CD8-positive, alpha-beta memory T cell (primary cell): ENCODE data around the gene ZNF33A. TPM values are rescaled to one million over a fixed set of nuclear protein-coding genes. Genes with fewer than 3 reads are reported as not detected.
"Not testable (repeated sequence)": the region's sequence is repeated elsewhere in the genome, so short reads cannot be mapped to it uniquely, and the experiment has no call there.

Source experiments
- CTCF ChIA-PET: fragments of 350-600 bp; sonication (Branson Sonifier 250); formaldehyde crosslinking; loops from one replicate; lab custom pipeline; 2021; ENCODE audit warnings: antibody characterized with exemption; lab: Charles Lee
- POLR2A ChIA-PET: fragments of 350-600 bp; sonication (Branson Sonifier 250); formaldehyde crosslinking; loops from one replicate; lab custom pipeline; 2021; ENCODE audit warnings: antibody characterized with exemption; lab: Charles Lee
- DNase-seq, 5 donors: peaks; one replicate each; pipeline versions ENCODE4 v3.0.0 to v3.0.0-alpha.2; 2020 to 2022; ENCODE audit warnings: mixed read lengths in 1 of 5
- H3K27ac ChIP-seq: one replicate; pipeline ENCODE4 v1.7.0; 2013; ENCODE audit warnings: low read depth, mild to moderate bottlenecking, low read length, moderate library complexity
- H3K27me3 ChIP-seq: 2 replicates; pipeline ENCODE4 v1.7.0; 2013; ENCODE audit warnings: low read length, mild to moderate bottlenecking; ENCODE audit not compliant: insufficient read depth, poor library complexity, severe bottlenecking
- H3K36me3 ChIP-seq: 2 replicates; pipeline ENCODE4 v1.7.0; 2013; ENCODE audit warnings: mild to moderate bottlenecking, low read length, moderate library complexity; ENCODE audit not compliant: insufficient read depth
- H3K4me1 ChIP-seq: 2 replicates; pipeline ENCODE4 v1.7.0; 2013; ENCODE audit warnings: mild to moderate bottlenecking, low read length, moderate library complexity; ENCODE audit not compliant: insufficient read depth
- H3K4me3 ChIP-seq: 2 replicates; pipeline ENCODE4 v1.7.0; 2013; ENCODE audit warnings: mild to moderate bottlenecking, low read length
- H3K9me3 ChIP-seq: 2 replicates; pipeline ENCODE4 v1.7.0; 2013; ENCODE audit warnings: mild to moderate bottlenecking, low read length
- H3K27ac Mint-ChIP-seq, 8 donors: one replicate each; pipeline ENCODE4 v1.8.0; 2020 to 2021; ENCODE audit warnings: mixed read lengths in 8 of 8, mild to moderate bottlenecking in 6 of 8, inconsistent platforms in 3 of 8, moderate library complexity in 3 of 8
- H3K27me3 Mint-ChIP-seq, 2 donors: one replicate each; pipeline ENCODE4 v1.8.0; 2020 to 2021; ENCODE audit warnings: mixed read lengths in 2 of 2, mild to moderate bottlenecking in 1 of 2, moderate library complexity in 1 of 2
- H3K36me3 Mint-ChIP-seq, 3 donors: one replicate each; pipeline ENCODE4 v1.8.0; 2020 to 2021; ENCODE audit warnings: mixed read lengths in 3 of 3, inconsistent platforms in 1 of 3, mild to moderate bottlenecking in 1 of 3
- H3K4me1 Mint-ChIP-seq, 3 donors: one replicate each; pipeline ENCODE4 v1.8.0; 2020 to 2021; ENCODE audit warnings: mixed read lengths in 3 of 3, inconsistent platforms in 1 of 3, mild to moderate bottlenecking in 1 of 3
- H3K4me3 Mint-ChIP-seq, 7 donors: one replicate each; pipeline ENCODE4 v1.8.0; 2020 to 2021; ENCODE audit warnings: mixed read lengths in 7 of 7, mild to moderate bottlenecking in 6 of 7, moderate library complexity in 4 of 7, inconsistent platforms in 2 of 7
- H3K9me3 Mint-ChIP-seq, 5 donors: one replicate each; pipeline ENCODE4 v1.8.0; 2020 to 2022; ENCODE audit warnings: mixed read lengths in 5 of 5, mild to moderate bottlenecking in 3 of 5, moderate library complexity in 2 of 5, inconsistent platforms in 1 of 5
- polyA plus RNA-seq: library from polyadenylated mRNA; unstranded; fragments of 300-500 nt; fragmentation: Illumina TruSeq; gene quantifications from one replicate; pipeline ENCODE4 v1.2.3, GENCODE V29; 2021
- total RNA-seq, 2 experiments: library from RNA; stranded (reverse); gene quantifications; one replicate each; pipeline ENCODE4 v1.2.3, GENCODE V29; 2021

The ZNF33A gene
- total and polyA plus RNA-seq, 3 experiments from 2014 or later: 22.9 to 25.7 (median 24.1) TPM

DNA sequence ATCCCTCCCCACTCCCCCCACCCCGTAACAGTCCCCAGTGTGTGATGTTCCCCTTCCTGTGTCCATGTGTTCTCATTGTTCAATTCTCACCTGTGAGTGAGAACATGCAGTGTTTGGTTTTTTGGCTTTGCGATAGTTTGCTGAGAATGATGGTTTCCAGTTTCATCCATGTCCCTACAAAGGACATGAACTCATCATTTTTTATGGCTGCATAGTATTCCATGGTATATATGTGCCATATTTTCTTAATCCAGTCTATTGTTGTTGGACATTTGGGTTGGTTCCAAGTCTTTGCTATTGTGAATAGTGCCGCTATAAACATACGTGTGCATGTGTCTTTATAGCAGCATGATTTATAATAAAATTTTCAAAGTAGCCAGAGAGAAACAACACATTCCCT lies 8.6 kb downstream of the ZNF33A start:
- H3K4me1 ChIP-seq, H3K27ac ChIP-seq, DNase-seq, H3K9me3 ChIP-seq, H3K9me3 Mint-ChIP-seq, H3K27me3 Mint-ChIP-seq, POLR2A ChIA-PET, H3K27me3 ChIP-seq, H3K4me3 Mint-ChIP-seq, H3K4me3 ChIP-seq: not testable (repeated sequence)
- peaks cover 47% of the 10 kb centered on the region for H3K36me3 ChIP-seq
- CTCF ChIA-PET: interaction anchor here (1.0 kb wide), 1 partner anchor 42 kb away, joined by 5 read pairs; the partner anchor contains the start of gene ZNF25
- Mint-ChIP-seq H3K36me3 (peaks cover 40 to 92% (median 51%) of the 10 kb centered on the region in 3 donors), H3K27ac (peak overlapping the region in 2 of 8 donors; percentile 61 to 67), H3K4me1 (peaks cover 30 to 53% (median 37%) of the 10 kb centered on the region in 3 donors)

DNA sequence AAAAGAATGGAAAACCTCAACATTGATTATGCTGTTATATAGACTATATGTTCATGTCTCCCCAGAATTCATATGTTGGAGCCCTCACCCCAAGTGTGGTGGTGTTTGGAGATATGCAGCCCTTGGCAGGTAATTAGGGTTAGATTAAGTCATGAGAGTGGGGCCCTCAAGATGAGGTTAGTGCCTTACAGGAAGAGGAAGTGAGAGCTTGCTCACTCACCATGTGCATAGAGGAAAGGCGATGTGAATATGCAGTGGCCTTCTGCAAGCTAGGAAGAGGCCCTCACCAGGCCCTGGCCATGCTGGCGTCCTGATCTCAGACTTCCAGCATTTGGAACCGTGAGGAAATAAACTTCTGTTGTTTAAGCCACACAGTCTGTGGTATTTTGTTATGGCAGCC lies 14.8 kb downstream of the ZNF33A start:
- ChIA-PET CTCF (no interaction called here), POLR2A (no interaction called here)
- Histone ChIP-seq H3K4me1 (peaks cover 4% of the 10 kb centered on the region), H3K27me3 (no peaks in the 10 kb centered on the region), H3K27ac (no peak overlapping the region), H3K4me3 (no peak overlapping the region), H3K36me3 (peaks cover 22% of the 10 kb centered on the region), H3K9me3 (no peaks in the 10 kb centered on the region)
- H3K27me3 Mint-ChIP-seq: no peaks in the 10 kb centered on the region
- peaks cover 37 to 59% (median 49%) of the 10 kb centered on the region in 3 donors for H3K4me1 Mint-ChIP-seq
- H3K36me3 Mint-ChIP-seq: peaks cover 48 to 95% (median 52%) of the 10 kb centered on the region in 3 donors
- H3K4me3 Mint-ChIP-seq: no peak overlapping the region
- no peak for DNase-seq
- peak overlapping the region in 6 of 8 donors; percentile 8 to 80 (median 44) for H3K27ac Mint-ChIP-seq
- no peaks in the 10 kb centered on the region for H3K9me3 Mint-ChIP-seq

- peaks cover 4% of the 10 kb centered on the region for H3K4me1 ChIP-seq
- ChIA-PET CTCF (interaction anchor here (0.6 kb wide), 1 partner anchor 147 kb away, joined by 3 read pairs; no protein-coding TSS in a partner anchor), POLR2A (no interaction called here)
- no peak overlapping the region for H3K4me3 ChIP-seq
- peaks cover 21% of the 10 kb centered on the region for H3K36me3 ChIP-seq
- H3K36me3 Mint-ChIP-seq: peaks cover 48 to 86% (median 51%) of the 10 kb centered on the region in 3 donors
- peaks cover 36 to 60% (median 56%) of the 10 kb centered on the region in 3 donors for H3K4me1 Mint-ChIP-seq
- H3K27me3 ChIP-seq: no peaks in the 10 kb centered on the region
- H3K27me3 Mint-ChIP-seq: no peaks in the 10 kb centered on the region
- no peaks in the 10 kb centered on the region for H3K9me3 Mint-ChIP-seq
- no peak overlapping the region for H3K27ac ChIP-seq
- DNase-seq: no peak
- no peaks in the 10 kb centered on the region for H3K9me3 ChIP-seq
- H3K4me3 Mint-ChIP-seq: no peak overlapping the region
- H3K27ac Mint-ChIP-seq: peak overlapping the region in 4 of 8 donors; percentile 17 to 53 (median 27)
These were observed 17.5 kb downstream of the ZNF33A start for GRCh38 chr10:38027986-38028385.

- Histone ChIP-seq H3K36me3 (peaks cover 5% of the 10 kb centered on the region), H3K27ac (no peak overlapping the region), H3K4me3 (no peak overlapping the region), H3K27me3 (no peaks in the 10 kb centered on the region), H3K9me3 (no peaks in the 10 kb centered on the region), H3K4me1 (no peaks in the 10 kb centered on the region)
- Mint-ChIP-seq H3K9me3 (peaks cover 0 to 2% (median 0%) of the 10 kb centered on the region in 5 donors), H3K36me3 (peaks cover 37 to 86% (median 47%) of the 10 kb centered on the region in 3 donors), H3K4me1 (peaks cover 23 to 56% (median 50%) of the 10 kb centered on the region in 3 donors), H3K4me3 (no peak overlapping the region), H3K27ac (peak overlapping the region in 2 of 8 donors; percentile 22 to 29), H3K27me3 (no peaks in the 10 kb centered on the region)
- POLR2A ChIA-PET: no interaction called here
- DNase-seq: no peak
- CTCF ChIA-PET: no interaction called here
These were observed 22.4 kb downstream of the ZNF33A start for GRCh38 chr10:38032886-38033285.

DNA sequence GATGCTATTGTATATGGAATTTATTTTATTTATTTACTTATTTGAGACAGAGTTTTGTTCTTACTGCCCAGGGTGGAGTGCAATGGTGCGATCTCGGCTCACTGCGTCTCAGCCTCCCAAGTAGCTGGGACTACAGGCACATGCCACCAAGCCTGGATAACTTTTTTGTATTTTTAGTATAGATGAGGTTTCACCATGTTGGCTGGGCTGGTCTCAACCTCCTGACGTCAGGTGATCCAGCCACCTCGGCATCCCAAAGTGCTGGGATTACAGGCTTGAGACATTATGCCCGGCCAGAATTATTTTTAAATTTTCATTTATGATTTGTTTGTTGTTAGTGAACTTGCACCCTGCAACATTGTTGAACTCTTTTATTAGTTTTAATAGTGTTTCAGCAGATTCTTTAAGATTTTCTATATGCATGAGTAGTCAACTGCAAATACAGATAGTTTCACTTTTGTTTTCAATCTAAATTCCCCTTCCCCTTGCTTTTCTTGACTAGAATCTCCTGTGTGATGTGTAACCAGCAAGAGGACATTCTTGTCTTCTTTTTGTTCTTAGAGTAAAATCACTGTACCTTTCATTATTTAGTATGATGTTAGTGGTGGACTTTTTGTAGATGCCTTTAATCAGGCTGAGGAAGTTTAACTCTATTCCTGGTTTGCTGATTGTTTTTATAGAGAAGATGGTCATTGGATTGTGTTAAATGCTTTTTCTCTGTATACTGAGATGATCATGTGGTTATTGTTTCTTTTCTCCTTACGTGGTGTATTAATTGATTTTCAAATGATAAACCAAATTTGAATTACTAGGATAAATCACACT lies 27.8 kb downstream of the ZNF33A start:
- Histone ChIP-seq H3K27ac (no peak overlapping the region), H3K9me3 (no peaks in the 10 kb centered on the region), H3K27me3 (no peaks in the 10 kb centered on the region), H3K4me3 (no peak overlapping the region), H3K4me1 (peaks cover 8% of the 10 kb centered on the region), H3K36me3 (no peaks in the 10 kb centered on the region)
- DNase-seq: peak in 1 of 5 donors; percentile 25
- H3K4me1 Mint-ChIP-seq: peaks cover 38 to 68% (median 66%) of the 10 kb centered on the region in 3 donors
- peak overlapping the region; percentile 72 to 98 (median 96) for H3K27ac Mint-ChIP-seq
- H3K4me3 Mint-ChIP-seq: peak overlapping the region; percentile 63 to 90 (median 85)
- H3K36me3 Mint-ChIP-seq: peaks cover 29 to 73% (median 35%) of the 10 kb centered on the region in 3 donors
- peaks cover 0 to 2% (median 0%) of the 10 kb centered on the region in 5 donors for H3K9me3 Mint-ChIP-seq
- ChIA-PET CTCF (no interaction called here), POLR2A (no interaction called here)
- H3K27me3 Mint-ChIP-seq: no peaks in the 10 kb centered on the region

DNA sequence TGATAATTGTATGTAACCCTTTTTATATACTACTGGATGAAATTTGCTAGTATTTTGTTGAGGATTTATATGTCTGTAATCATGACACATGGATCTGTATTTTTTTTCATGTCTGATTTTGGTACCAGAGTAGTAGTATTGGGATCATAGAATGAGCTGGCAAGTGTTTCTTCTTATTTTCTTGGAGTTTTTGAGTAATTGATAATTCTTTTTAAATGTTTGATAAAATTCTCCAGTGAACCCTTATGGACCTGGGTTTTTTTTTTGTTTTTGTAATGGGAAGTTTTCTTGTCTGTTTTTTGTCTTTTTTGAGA lies 28.4 kb downstream of the ZNF33A start:
- Mint-ChIP-seq H3K36me3 (peaks cover 32 to 74% (median 34%) of the 10 kb centered on the region in 3 donors), H3K4me3 (peak overlapping the region; percentile 63 to 90 (median 85)), H3K4me1 (peaks cover 43 to 74% (median 72%) of the 10 kb centered on the region in 3 donors), H3K9me3 (peaks cover 0 to 2% (median 0%) of the 10 kb centered on the region in 5 donors), H3K27me3 (no peaks in the 10 kb centered on the region), H3K27ac (peak overlapping the region; percentile 52 to 98 (median 96))
- ChIA-PET POLR2A (no interaction called here), CTCF (no interaction called here)
- H3K27ac ChIP-seq: no peak overlapping the region
- H3K4me1 ChIP-seq: peaks cover 12% of the 10 kb centered on the region
- no peaks in the 10 kb centered on the region for H3K27me3 ChIP-seq
- H3K4me3 ChIP-seq: no peak overlapping the region
- DNase-seq: no peak
- peaks cover under 1% of the 10 kb centered on the region for H3K36me3 ChIP-seq
- H3K9me3 ChIP-seq: no peaks in the 10 kb centered on the region

- no peaks in the 10 kb centered on the region for H3K9me3 ChIP-seq
- no peak overlapping the region for H3K4me3 ChIP-seq
- Mint-ChIP-seq H3K9me3 (peaks cover 0 to 8% (median 7%) of the 10 kb centered on the region in 5 donors), H3K4me3 (peak overlapping the region in 4 of 7 donors; percentile 3 to 65 (median 18)), H3K27me3 (no peaks in the 10 kb centered on the region), H3K36me3 (peaks cover 36 to 73% (median 51%) of the 10 kb centered on the region in 3 donors), H3K27ac (peak overlapping the region in 3 of 8 donors; percentile 13 to 57 (median 17)), H3K4me1 (peaks cover 44 to 61% (median 52%) of the 10 kb centered on the region in 3 donors)
- CTCF ChIA-PET: no interaction called here
- peaks cover 6% of the 10 kb centered on the region for H3K36me3 ChIP-seq
- H3K4me1 ChIP-seq: peaks cover 12% of the 10 kb centered on the region
- H3K27me3 ChIP-seq: no peaks in the 10 kb centered on the region
- DNase-seq: peak in 1 of 5 donors; percentile 6
- POLR2A ChIA-PET: interaction anchor here (0.7 kb wide), 1 partner anchor 32 kb away, joined by 3 read pairs; no protein-coding TSS in a partner anchor
- H3K27ac ChIP-seq: no peak overlapping the region
These were observed 33.0 kb downstream of the ZNF33A start for GRCh38 chr10:38043516-38043915.

GRCh38 chr10:38045129-38045528 lies 34.7 kb downstream of the ZNF33A start:
- Mint-ChIP-seq H3K27ac (peak overlapping the region in 1 of 8 donors; percentile 3), H3K36me3 (peaks cover 36 to 76% (median 65%) of the 10 kb centered on the region in 3 donors), H3K9me3 (peaks cover 6 to 19% (median 16%) of the 10 kb centered on the region in 5 donors), H3K4me3 (no peak overlapping the region), H3K27me3 (no peaks in the 10 kb centered on the region), H3K4me1 (peaks cover 30 to 45% (median 42%) of the 10 kb centered on the region in 3 donors)
- Histone ChIP-seq H3K27me3 (no peaks in the 10 kb centered on the region), H3K36me3 (peaks cover 8% of the 10 kb centered on the region), H3K4me3 (no peak overlapping the region), H3K9me3 (no peaks in the 10 kb centered on the region), H3K4me1 (peaks cover 8% of the 10 kb centered on the region), H3K27ac (no peak overlapping the region)
- ChIA-PET CTCF (no interaction called here), POLR2A (no interaction called here)
- no peak for DNase-seq
